WTC11 (cell line): ENCODE results near the gene CFAP126.

Source experiments
- CTCF ChIP-seq: fragments of 200-600 bp; IDR thresholded peaks from 2 replicates; pipeline ENCODE4 v1.8.0; 2022; ENCODE audit warnings: antibody characterized with exemption
- FOXJ3 ChIP-seq: sonication (generic); formaldehyde crosslinking; IDR thresholded peaks from 2 replicates; pipeline ENCODE4 v1.9.0; 2021; ENCODE audit warnings: missing genetic modification reagents, mild to moderate bottlenecking, borderline replicate concordance
- NFYB ChIP-seq: sonication (generic); formaldehyde crosslinking; conservative IDR thresholded peaks from 2 replicates; pipeline ENCODE4 v1.8.0; 2022; ENCODE audit warnings: low read depth, missing genetic modification reagents
- SMAD3 ChIP-seq: sonication (generic); formaldehyde crosslinking; IDR thresholded peaks from 2 replicates; pipeline ENCODE4 v1.8.0; 2022; ENCODE audit warnings: missing genetic modification reagents, mild to moderate bottlenecking, borderline replicate concordance
- SP1 ChIP-seq: sonication (generic); formaldehyde crosslinking; conservative IDR thresholded peaks from 2 replicates; pipeline ENCODE4 v1.8.1; 2022; ENCODE audit warnings: missing genetic modification reagents
- USF1 ChIP-seq: sonication (generic); formaldehyde crosslinking; IDR thresholded peaks from 2 replicates; pipeline ENCODE4 v1.8.0; 2022; ENCODE audit warnings: mild to moderate bottlenecking, missing genetic modification reagents

GRCh38 chr1:161393151-161393550 lies 25.5 kb upstream of the CFAP126 start:
- TF ChIP-seq NFYB (CRISPR knock-in tag) (no peak), SMAD3 (CRISPR knock-in tag) (no peak), CTCF (no peak), SP1 (CRISPR knock-in tag) (no peak), FOXJ3 (CRISPR knock-in tag) (no peak), USF1 (CRISPR knock-in tag) (no peak)
